Glutamatergic neuron (in vitro differentiated cells): ENCODE results near the gene CBY1. TPM values are rescaled to one million over a fixed set of nuclear protein-coding genes. Genes with fewer than 3 reads are reported as not detected.

ENCODE experiments used
- DNase-seq: peaks from one replicate; pipeline ENCODE4 v3.0.0; 2022
- H3K27ac Mint-ChIP-seq: one replicate; pipeline ENCODE4 v1.8.0; 2020; ENCODE audit warnings: mild to moderate bottlenecking, mixed read lengths, inconsistent platforms; ENCODE audit not compliant: unreplicated experiment
- H3K27me3 Mint-ChIP-seq: one replicate; pipeline ENCODE4 v1.8.0; 2020; ENCODE audit warnings: mild to moderate bottlenecking, moderate library complexity, mixed read lengths, inconsistent platforms; ENCODE audit not compliant: unreplicated experiment
- H3K36me3 Mint-ChIP-seq: one replicate; pipeline ENCODE4 v1.8.0; 2020; ENCODE audit warnings: mild to moderate bottlenecking, mixed read lengths, inconsistent platforms; ENCODE audit not compliant: unreplicated experiment
- H3K4me1 Mint-ChIP-seq: one replicate; pipeline ENCODE4 v1.8.0; 2020; ENCODE audit warnings: mild to moderate bottlenecking, low read depth, mixed read lengths, inconsistent platforms; ENCODE audit not compliant: unreplicated experiment
- H3K4me3 Mint-ChIP-seq: one replicate; pipeline ENCODE4 v1.8.0; 2020; ENCODE audit warnings: mild to moderate bottlenecking, mixed read lengths, inconsistent platforms; ENCODE audit not compliant: unreplicated experiment
- H3K9me3 Mint-ChIP-seq: one replicate; pipeline ENCODE4 v1.8.0; 2020; ENCODE audit warnings: mild to moderate bottlenecking, moderate library complexity, mixed read lengths, inconsistent platforms; ENCODE audit not compliant: unreplicated experiment
- CTCF ChIP-seq: fragments of 200-600 bp; sonication (generic); IDR thresholded peaks from one replicate; pipeline ENCODE4 v1.5.0; 2021; ENCODE audit not compliant: partially characterized antibody, unreplicated experiment
- total RNA-seq: library from RNA; stranded (reverse); fragmentation: NEBNext Ultra II Directional; extraction: Animal tissue kit (Norgen Biotek cat#: 25700); gene quantifications from one replicate; pipeline ENCODE4 v1.2.1, GENCODE V29; 2021; ENCODE audit not compliant: unreplicated experiment

CBY1 gene
- total RNA-seq, 1 donor from 2014 or later = 34.9 TPM

DNA sequence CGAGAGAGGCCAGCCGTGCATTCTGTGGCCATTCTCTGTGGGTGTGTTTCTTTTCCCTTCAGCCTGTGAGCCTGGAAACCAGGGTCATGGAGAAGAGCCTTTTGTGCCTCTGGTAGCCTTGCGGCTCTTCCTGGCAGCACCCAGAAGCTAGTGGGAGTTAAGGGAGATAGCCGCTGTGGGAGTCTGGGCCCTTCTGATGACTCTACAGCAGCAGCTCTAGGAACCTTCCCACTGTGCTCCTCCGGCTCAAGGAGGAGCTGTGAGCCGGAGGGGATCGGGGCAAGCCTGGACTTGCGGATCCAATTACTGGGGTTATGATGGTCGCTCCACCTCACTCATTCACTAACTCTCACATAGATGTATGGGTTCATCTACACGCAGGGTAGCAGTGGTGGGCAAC, 59.8 kb downstream of the CBY1 start:
- Mint-ChIP-seq H3K4me3 (no peak overlapping the region), H3K27ac (no peak overlapping the region), H3K27me3 (peaks cover 4% of the 10 kb centered on the region), H3K9me3 (no peaks in the 10 kb centered on the region), H3K36me3 (no peaks in the 10 kb centered on the region), H3K4me1 (peaks cover 23% of the 10 kb centered on the region)
- DNase-seq = no peak
- no peak for TF ChIP-seq CTCF

GRCh38 chr22:38716826-38717225, 60.4 kb downstream of the CBY1 start:
- TF ChIP-seq CTCF = no peak
- no peak overlapping the region for H3K27ac Mint-ChIP-seq
- H3K27me3 Mint-ChIP-seq = peaks cover 4% of the 10 kb centered on the region
- H3K36me3 Mint-ChIP-seq = no peaks in the 10 kb centered on the region
- H3K4me3 Mint-ChIP-seq = no peak overlapping the region
- H3K9me3 Mint-ChIP-seq = no peaks in the 10 kb centered on the region
- peaks cover 23% of the 10 kb centered on the region for H3K4me1 Mint-ChIP-seq
- DNase-seq = no peak

GRCh38 chr22:38717244-38717643, 60.8 kb downstream of the CBY1 start:
- H3K4me3 Mint-ChIP-seq = no peak overlapping the region
- peaks cover 22% of the 10 kb centered on the region for H3K4me1 Mint-ChIP-seq
- peak overlapping the region; percentile 44 for H3K27ac Mint-ChIP-seq
- TF ChIP-seq CTCF = no peak
- H3K9me3 Mint-ChIP-seq = no peaks in the 10 kb centered on the region
- no peaks in the 10 kb centered on the region for H3K36me3 Mint-ChIP-seq
- H3K27me3 Mint-ChIP-seq = peaks cover 4% of the 10 kb centered on the region
- DNase-seq = no peak

GRCh38 chr22:38718414-38718813, 62.0 kb downstream of the CBY1 start:
- DNase-seq = peak; percentile 46
- H3K27ac Mint-ChIP-seq = no peak overlapping the region
- peaks cover 16% of the 10 kb centered on the region for H3K4me1 Mint-ChIP-seq
- H3K27me3 Mint-ChIP-seq = peaks cover 4% of the 10 kb centered on the region
- H3K9me3 Mint-ChIP-seq = no peaks in the 10 kb centered on the region
- TF ChIP-seq CTCF = peak; percentile 53
- no peak overlapping the region for H3K4me3 Mint-ChIP-seq
- no peaks in the 10 kb centered on the region for H3K36me3 Mint-ChIP-seq

DNA sequence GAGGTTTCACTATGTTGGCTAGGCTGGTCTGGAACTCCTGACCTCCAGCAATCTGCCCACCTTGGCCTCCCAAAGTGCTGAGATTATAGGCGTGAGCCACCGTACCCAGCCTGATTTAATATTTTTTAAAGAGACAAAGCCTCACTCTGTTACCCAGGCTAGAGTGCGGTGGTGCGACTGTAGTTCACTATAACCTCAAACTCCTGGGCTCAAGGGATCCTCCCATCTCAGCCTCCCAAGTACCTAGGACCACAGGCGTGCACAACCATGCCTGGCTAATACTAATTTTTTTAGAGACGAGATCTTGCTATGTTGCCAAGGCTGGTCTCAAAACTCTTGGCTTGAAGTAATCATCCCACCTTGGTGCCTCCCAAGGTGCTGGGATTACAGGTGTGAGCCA, 62.8 kb downstream of the CBY1 start:
- no peaks in the 10 kb centered on the region for H3K9me3 Mint-ChIP-seq
- H3K27me3 Mint-ChIP-seq = peaks cover 4% of the 10 kb centered on the region
- DNase-seq = no peak
- no peaks in the 10 kb centered on the region for H3K36me3 Mint-ChIP-seq
- no peak overlapping the region for H3K4me3 Mint-ChIP-seq
- H3K27ac Mint-ChIP-seq = no peak overlapping the region
- no peak for TF ChIP-seq CTCF
- H3K4me1 Mint-ChIP-seq = peaks cover 12% of the 10 kb centered on the region
